22Rv1 (cell line): ENCODE results near the gene SPATA6.

Experiments
- ZFX ChIP-seq: fragments of 450-650 bp; IDR thresholded peaks from 2 replicates; pipeline ENCODE4 v1.6.1; 2017; ENCODE audit warnings: antibody characterized with exemption, borderline replicate concordance
- TF ChIP-seq, protein P1 (sequence below): fragments of 450-650 bp; IDR thresholded peaks from 2 replicates; pipeline ENCODE4 v1.5.1; 2017; ENCODE audit warnings: mild to moderate bottlenecking

DNA sequence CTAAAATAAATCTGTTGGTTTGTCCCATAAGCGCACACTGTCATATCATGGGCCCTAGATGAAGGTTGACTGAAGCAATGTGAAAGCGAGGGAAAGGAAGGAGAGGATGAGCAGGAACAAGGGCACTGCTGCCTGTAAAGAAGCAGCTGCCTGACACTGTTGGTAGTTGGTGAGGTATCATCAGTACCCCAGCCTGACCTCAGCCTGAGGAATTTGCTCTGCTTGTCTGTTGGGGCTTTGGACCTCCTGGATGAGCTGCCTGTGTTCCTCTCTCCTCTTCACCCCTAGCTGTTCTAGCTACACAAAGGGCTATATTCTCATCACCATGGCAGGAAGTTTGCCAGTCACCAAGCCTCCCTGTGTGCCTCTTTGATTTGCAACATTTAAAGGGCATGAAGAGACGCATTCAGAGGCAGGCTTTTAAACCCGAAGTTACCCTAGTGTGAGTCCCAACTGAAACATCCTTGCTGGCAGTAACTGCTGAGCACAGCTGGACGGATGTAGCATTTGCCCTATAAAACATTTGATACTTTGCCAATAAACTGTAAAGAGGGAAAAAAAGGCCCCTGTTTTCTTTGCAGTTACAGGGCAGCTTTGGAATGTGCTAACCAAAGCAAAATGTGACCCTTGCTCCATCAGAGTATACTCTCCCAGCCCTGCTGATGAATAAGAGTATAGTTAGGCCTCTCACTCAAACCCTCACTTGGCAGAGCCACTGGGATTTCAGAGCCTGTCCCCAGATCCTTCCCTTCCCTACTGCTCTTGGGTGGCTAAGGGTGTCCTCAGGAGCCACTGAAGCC lies 22.2 kb upstream of the SPATA6 start:
- TF ChIP-seq, protein P1, sequence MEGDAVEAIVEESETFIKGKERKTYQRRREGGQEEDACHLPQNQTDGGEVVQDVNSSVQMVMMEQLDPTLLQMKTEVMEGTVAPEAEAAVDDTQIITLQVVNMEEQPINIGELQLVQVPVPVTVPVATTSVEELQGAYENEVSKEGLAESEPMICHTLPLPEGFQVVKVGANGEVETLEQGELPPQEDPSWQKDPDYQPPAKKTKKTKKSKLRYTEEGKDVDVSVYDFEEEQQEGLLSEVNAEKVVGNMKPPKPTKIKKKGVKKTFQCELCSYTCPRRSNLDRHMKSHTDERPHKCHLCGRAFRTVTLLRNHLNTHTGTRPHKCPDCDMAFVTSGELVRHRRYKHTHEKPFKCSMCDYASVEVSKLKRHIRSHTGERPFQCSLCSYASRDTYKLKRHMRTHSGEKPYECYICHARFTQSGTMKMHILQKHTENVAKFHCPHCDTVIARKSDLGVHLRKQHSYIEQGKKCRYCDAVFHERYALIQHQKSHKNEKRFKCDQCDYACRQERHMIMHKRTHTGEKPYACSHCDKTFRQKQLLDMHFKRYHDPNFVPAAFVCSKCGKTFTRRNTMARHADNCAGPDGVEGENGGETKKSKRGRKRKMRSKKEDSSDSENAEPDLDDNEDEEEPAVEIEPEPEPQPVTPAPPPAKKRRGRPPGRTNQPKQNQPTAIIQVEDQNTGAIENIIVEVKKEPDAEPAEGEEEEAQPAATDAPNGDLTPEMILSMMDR: no peak
- TF ChIP-seq ZFX: no peak
